HAP-1 (cell line): ENCODE data around the gene RGS6.
"Not testable (repeated sequence)": the region's sequence is repeated elsewhere in the genome, so short reads cannot be mapped to it uniquely, and the experiment has no call there.

Source experiments
- DNase-seq, 2 experiments: peaks; one replicate each; pipeline ENCODE4 v3.0.0-alpha.2; 2016 to 2020; ENCODE audit warnings: low spot score in 2 of 2
- H3K27me3 ChIP-seq: fragments of 250-450 bp; sonication (Bioruptor Pico); 2 replicates; pipeline ENCODE4 v1.5.1; 2020; ENCODE audit warnings: low read depth, mild to moderate bottlenecking, moderate library complexity
- H3K36me3 ChIP-seq: fragments of 250-450 bp; sonication (Bioruptor Pico); replicated peaks from 2 replicates; pipeline ENCODE4 v1.5.1; 2020; ENCODE audit warnings: mild to moderate bottlenecking
- H3K4me1 ChIP-seq: fragments of 250-450 bp; sonication (Bioruptor Pico); 2 replicates; pipeline ENCODE4 v1.5.1; 2020; ENCODE audit warnings: mild to moderate bottlenecking
- H3K4me3 ChIP-seq: fragments of 250-450 bp; sonication (Bioruptor Pico); 2 replicates; pipeline ENCODE4 v1.5.1; 2020; ENCODE audit warnings: mild to moderate bottlenecking, moderate library complexity
- H3K9me3 ChIP-seq: fragments of 250-450 bp; sonication (Bioruptor Pico); 2 replicates; pipeline ENCODE4 v1.5.1; 2020; ENCODE audit warnings: mild to moderate bottlenecking, moderate library complexity
- in situ Hi-C: fragments of 300-500 bp; cut with MboI; formaldehyde crosslinking; loops from 3 replicates; pipeline ENCODE4 v1.14.3; 2020; ENCODE audit warnings: low sequenced_read_pairs, inconsistent platforms, mixed read lengths

RGS6 gene

GRCh38 chr14:72463291-72463866 is 531.1 kb downstream of the RGS6 start:
- DNase-seq = no peak
- Histone ChIP-seq H3K36me3 (no peaks in the 10 kb centered on the region), H3K4me3 (no peak overlapping the region), H3K9me3 (no peaks in the 10 kb centered on the region), H3K4me1 (no peaks in the 10 kb centered on the region), H3K27me3 (no peaks in the 10 kb centered on the region)
- in situ Hi-C loops = no loop called here

- in situ Hi-C loops = no loop called here
These were observed 532.0 kb downstream of the RGS6 start for GRCh38 chr14:72464226-72464625.

GRCh38 chr14:72466325-72466724 is 534.1 kb downstream of the RGS6 start:
- Histone ChIP-seq H3K4me3 (no peak overlapping the region), H3K4me1 (no peaks in the 10 kb centered on the region), H3K9me3 (no peaks in the 10 kb centered on the region), H3K36me3 (no peaks in the 10 kb centered on the region), H3K27me3 (no peaks in the 10 kb centered on the region)
- DNase-seq = no peak
- in situ Hi-C loops = no loop called here

More at GRCh38 chr14:72464226-72464625, 532.0 kb downstream of the RGS6 start:
- no peaks in the 10 kb centered on the region for H3K36me3 ChIP-seq
- H3K4me3 ChIP-seq = no peak overlapping the region
- no peaks in the 10 kb centered on the region for H3K4me1 ChIP-seq
- no peak for DNase-seq
- no peaks in the 10 kb centered on the region for H3K27me3 ChIP-seq
- no peaks in the 10 kb centered on the region for H3K9me3 ChIP-seq

DNA sequence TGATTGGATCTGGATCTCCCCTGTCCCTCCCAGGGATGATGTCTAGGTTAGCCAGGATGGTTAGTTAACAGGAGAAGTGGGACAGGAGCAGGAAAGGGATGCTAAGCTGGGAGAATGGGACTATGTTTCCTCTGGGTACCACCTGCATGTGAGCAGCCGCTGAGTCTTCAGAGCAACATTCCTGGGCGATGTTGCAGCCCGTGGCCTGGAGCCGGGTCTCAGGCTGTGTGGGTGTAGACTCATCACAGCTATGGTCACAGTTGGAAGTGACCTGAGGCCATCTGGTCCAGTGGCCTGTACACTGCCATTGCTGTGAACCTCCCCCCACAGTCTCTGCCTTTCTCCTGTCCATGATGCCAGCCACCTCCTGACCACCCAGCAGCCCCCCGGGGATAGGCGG is 539.1 kb downstream of the RGS6 start:
- H3K9me3 ChIP-seq = no peaks in the 10 kb centered on the region
- H3K4me3 ChIP-seq = no peak overlapping the region
- no peak for DNase-seq
- no peaks in the 10 kb centered on the region for H3K4me1 ChIP-seq
- H3K36me3 ChIP-seq = no peaks in the 10 kb centered on the region
- in situ Hi-C loops = no loop called here
- H3K27me3 ChIP-seq = no peaks in the 10 kb centered on the region

DNA sequence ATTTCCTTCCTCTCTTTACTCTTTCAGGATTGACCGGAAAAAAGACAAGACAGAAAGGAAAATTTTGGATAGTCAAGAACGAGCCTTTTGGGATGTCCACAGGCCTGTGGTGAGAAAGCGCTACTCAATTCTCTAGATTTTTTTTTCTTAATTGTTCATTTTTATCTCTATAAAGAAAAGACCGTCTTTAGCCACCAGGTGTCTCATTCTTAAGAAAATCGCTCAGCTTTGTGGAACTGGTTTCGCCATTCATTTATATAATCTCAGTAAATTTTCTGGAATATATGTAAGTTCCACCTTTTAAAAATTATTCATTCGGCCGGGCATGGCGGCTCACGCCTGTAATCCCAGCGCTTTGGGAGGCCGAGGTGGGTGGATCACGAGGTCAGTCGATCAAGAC is 540.6 kb downstream of the RGS6 start:
- in situ Hi-C loops = no loop called here
- no peaks in the 10 kb centered on the region for H3K36me3 ChIP-seq
- H3K9me3 ChIP-seq = no peaks in the 10 kb centered on the region
- H3K27me3 ChIP-seq = no peaks in the 10 kb centered on the region
- H3K4me3 ChIP-seq = no peak overlapping the region
- no peaks in the 10 kb centered on the region for H3K4me1 ChIP-seq
- no peak for DNase-seq

DNA sequence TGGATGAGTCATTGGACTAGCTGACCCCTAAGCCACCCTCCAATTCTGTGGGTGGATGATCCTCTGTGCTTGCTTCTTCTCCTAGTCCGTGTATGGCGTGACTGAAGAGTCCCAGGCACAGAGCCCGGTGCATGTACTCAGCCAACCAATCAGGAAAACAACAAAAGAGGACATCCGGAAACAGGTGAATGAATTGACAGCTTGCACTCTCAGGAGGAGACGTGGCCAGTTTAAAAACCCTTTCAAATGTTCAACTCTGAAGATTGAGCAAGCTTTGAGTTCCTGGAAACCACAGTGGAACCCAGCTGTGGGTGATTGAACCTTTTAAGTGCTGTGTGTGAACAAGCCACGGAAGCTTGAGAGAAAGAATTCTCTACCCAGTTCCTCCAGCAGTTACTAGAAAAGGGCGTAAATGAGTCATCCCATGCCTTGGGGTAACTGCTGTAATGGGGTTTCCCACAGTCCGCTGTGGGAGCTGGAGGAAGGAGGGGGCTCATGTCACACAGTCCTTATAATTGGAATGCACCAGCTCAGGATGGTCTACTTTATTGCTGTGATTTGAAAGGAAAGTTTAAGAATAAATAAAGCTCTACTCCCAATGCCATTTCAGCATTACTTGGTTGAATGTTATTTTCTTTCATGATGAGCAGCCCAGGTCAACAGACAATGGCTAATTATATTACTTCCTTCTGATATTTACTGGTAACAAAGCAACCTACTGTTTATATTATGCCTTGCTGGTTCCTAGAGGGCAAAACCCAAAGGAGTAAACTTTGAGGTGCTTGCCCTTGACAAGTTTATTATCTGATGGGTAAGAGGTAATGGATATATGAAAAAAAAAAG is 544.6 kb downstream of the RGS6 start:
- no peak overlapping the region for H3K4me3 ChIP-seq
- no peaks in the 10 kb centered on the region for H3K36me3 ChIP-seq
- no peaks in the 10 kb centered on the region for H3K9me3 ChIP-seq
- in situ Hi-C loops = no loop called here
- no peaks in the 10 kb centered on the region for H3K27me3 ChIP-seq
- no peak for DNase-seq
- H3K4me1 ChIP-seq = peaks cover 12% of the 10 kb centered on the region

DNA sequence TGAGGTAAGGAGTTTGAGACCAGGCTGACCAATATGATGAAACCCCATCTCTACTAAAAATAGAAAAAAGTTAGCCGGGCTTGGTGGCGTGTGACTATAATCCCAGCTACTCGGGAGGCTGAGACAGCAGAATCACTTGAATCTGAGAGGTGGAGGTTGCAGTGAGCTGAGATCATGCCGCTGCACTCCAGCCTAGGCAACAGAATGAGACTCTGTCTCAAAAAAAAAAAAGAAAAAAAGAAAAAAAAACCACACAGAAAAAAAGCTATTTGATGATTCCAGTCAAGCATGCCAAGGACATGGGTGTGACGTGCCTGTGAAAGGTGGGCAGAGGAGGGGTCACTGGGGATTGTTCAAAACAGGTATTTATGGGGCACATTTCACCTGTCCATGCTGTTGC is 545.3 kb downstream of the RGS6 start:
- H3K27me3 ChIP-seq, in situ Hi-C loops, H3K4me3 ChIP-seq, H3K9me3 ChIP-seq, DNase-seq, H3K36me3 ChIP-seq: not testable (repeated sequence)
- H3K4me1 ChIP-seq = peaks cover 12% of the 10 kb centered on the region

DNA sequence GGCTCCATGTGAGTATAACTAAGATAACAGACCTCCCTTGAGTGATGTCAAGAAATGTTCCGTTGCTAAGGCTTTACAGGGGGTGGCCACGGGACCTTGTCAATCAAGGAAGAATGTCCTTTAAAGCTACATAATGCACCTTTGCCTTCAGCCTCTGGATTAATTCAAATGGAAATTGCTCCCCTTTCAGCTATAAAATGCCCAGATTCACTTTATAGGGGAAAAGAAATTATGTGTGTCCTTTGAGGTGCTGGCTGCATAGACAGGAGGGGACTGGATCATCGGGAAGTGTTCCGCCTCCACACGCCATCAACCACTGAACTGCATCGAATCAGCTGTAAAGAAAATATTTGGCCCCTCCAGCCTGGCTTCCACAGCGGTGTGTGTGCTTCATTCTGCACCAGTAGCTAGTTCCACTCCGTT is 546.3 kb downstream of the RGS6 start:
- DNase-seq = peak; percentile 32 to 52
- in situ Hi-C loops = no loop called here
- Histone ChIP-seq H3K4me3 (no peak overlapping the region), H3K27me3 (no peaks in the 10 kb centered on the region), H3K9me3 (no peaks in the 10 kb centered on the region), H3K36me3 (no peaks in the 10 kb centered on the region), H3K4me1 (peaks cover 12% of the 10 kb centered on the region)

DNA sequence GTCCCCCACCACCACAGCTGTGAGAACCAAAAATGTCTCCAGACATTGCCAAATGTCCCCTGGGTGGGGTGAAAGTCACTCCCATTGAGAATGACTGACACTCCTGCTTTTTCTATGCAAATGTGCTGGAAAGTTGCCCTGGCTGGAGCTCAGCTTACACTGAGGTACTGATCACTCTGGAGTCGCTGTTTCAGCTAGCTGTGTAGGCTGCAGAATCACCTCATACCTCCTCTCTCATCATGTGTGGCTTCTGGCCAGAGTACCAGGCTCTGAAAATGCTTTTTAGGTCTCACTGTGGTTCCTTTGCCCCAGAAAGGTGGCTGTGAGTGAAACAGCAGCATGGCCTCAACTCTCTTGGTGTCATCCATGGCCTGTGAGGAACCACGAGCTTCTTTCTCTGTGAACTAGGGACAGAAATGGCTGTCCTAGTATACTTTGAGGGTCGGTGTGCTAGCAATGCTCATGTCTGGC is 547.3 kb downstream of the RGS6 start:
- Histone ChIP-seq H3K4me1 (peaks cover 12% of the 10 kb centered on the region), H3K27me3 (no peaks in the 10 kb centered on the region), H3K36me3 (no peaks in the 10 kb centered on the region), H3K9me3 (no peaks in the 10 kb centered on the region), H3K4me3 (no peak overlapping the region)
- in situ Hi-C loops = no loop called here
- DNase-seq = peak; percentile 8 to 67

DNA sequence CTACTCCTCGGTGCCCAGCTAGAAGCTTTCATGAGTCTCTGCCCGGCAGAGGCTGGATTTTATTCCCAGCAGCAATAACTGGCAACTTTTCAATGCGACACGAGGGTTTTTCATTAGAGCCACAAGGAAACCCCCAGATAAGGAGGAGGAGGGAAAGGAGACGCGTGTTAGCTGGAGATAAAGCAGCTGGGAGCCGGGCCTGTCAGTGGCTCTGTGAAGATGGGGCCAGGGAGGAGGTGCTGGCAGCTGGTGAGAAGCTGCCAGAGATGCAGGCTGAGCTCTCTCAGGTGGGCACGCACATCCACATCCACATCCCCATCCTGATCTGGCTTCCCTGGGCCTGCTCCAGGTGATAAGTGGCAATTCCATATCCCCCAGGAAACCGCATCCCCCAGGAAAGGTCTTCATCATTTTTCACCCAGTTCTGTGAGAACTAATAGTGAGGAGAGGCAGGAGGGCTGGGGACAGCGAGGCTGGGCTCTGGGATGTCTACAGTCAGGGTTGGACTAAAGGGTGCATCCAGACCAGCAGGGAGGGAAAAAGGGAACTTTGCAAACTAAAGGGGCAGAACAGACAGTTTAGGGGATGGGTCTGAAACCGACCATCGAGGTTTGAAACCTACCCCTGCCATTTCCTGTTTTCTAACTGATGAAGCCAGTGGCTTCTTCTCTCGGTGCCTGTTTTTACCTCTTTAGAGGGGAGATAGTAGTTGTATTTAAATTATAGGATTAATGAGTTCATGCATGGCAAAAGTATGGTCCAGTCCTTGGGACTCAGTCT is 548.4 kb downstream of the RGS6 start:
- no peaks in the 10 kb centered on the region for H3K27me3 ChIP-seq
- H3K4me1 ChIP-seq = peaks cover 12% of the 10 kb centered on the region
- DNase-seq = no peak
- no peak overlapping the region for H3K4me3 ChIP-seq
- in situ Hi-C loops = no loop called here
- H3K9me3 ChIP-seq = no peaks in the 10 kb centered on the region
- H3K36me3 ChIP-seq = no peaks in the 10 kb centered on the region

DNA sequence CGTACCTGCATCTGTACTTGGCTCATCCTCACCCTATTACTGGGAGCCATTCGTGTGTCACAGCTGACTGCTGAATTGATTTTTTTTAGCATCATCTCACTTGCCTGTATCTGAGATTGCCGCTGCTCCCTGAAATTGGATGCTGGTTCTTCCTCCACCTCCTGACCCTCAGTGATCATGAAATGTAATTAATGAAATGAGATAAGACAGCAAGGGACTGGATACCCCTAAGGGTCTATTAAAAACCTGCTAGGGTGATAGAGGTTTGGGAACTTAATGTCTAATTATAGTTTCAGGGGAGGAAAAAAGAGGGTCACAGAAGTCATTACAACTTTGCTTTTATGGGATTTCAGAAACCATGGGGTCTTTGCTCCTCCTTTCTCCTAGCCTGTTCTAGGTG is 551.1 kb downstream of the RGS6 start:
- no peaks in the 10 kb centered on the region; the same call in 1 of the 2 replicates for H3K9me3 ChIP-seq
- in situ Hi-C loops = no loop called here
- H3K4me1 ChIP-seq = peaks cover 10% of the 10 kb centered on the region
- no peaks in the 10 kb centered on the region for H3K27me3 ChIP-seq
- no peaks in the 10 kb centered on the region for H3K36me3 ChIP-seq
- no peak for DNase-seq
- no peak overlapping the region for H3K4me3 ChIP-seq

- H3K4me3 ChIP-seq = no peak overlapping the region
- H3K27me3 ChIP-seq = no peaks in the 10 kb centered on the region
- in situ Hi-C loops = no loop called here
- H3K4me1 ChIP-seq = no peaks in the 10 kb centered on the region
- H3K36me3 ChIP-seq = no peaks in the 10 kb centered on the region
- no peaks in the 10 kb centered on the region; the same call in 1 of the 2 replicates for H3K9me3 ChIP-seq
- DNase-seq = no peak
These were observed 553.5 kb downstream of the RGS6 start for GRCh38 chr14:72485695-72486094.

DNA sequence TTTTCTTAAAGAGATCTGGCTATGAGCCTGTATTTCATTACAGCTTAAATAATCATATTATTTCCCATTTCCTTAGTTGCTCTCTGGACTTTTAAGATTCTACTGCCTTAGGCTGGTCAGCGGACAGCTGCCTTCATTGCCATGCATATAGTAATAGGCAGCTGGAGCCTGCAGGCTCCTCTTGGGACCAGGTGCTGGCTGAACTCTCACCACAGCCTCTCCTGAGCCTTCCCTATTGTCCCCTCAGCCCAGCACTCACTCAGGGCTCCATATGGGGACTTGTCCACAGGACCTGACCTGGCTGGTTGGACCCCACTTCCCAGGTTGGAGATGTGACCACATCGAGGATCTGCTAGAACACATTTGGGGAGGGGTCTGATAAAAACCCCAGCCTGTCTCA is 556.3 kb downstream of the RGS6 start:
- Histone ChIP-seq H3K36me3 (no peaks in the 10 kb centered on the region), H3K9me3 (no peaks in the 10 kb centered on the region; the same call in 1 of the 2 replicates), H3K27me3 (no peaks in the 10 kb centered on the region), H3K4me3 (no peak overlapping the region), H3K4me1 (no peaks in the 10 kb centered on the region)
- in situ Hi-C loops = no loop called here
- no peak for DNase-seq

GRCh38 chr14:72492196-72492595 is 560.0 kb downstream of the RGS6 start:
- Histone ChIP-seq H3K4me3 (no peak overlapping the region), H3K9me3 (no peaks in the 10 kb centered on the region), H3K4me1 (no peaks in the 10 kb centered on the region), H3K36me3 (no peaks in the 10 kb centered on the region), H3K27me3 (peaks cover 6% of the 10 kb centered on the region; the same call in 1 of the 2 replicates)
- in situ Hi-C loops = no loop called here
- no peak for DNase-seq
